Left cardiac atrium (tissue), 4 donors: ENCODE data around the gene PCSK4. TPM values are rescaled to one million over a fixed set of nuclear protein-coding genes. Genes with fewer than 3 reads are reported as not detected.
"Not testable (repeated sequence)": the region's sequence is repeated elsewhere in the genome, so short reads cannot be mapped to it uniquely, and the experiment has no call there.

ENCODE experiments used
- ATAC-seq, 2 donors: fragments of 200-7000 bp; cut with Tn5 transposase; one replicate each; pipeline ENCODE4 v1.9.1; 2020; ENCODE audit warnings: mild to moderate bottlenecking in 2 of 2, moderate library complexity in 2 of 2
- DNase-seq: peaks from one replicate; pipeline ENCODE4 v3.0.0-alpha.2; 2020
- intact Hi-C, 2 donors: fragments of 100-400 bp; cut with DNase I; formaldehyde crosslinking; loops; one replicate each; pipeline versions ENCODE4 v1.14.1 to v1.15.1; 2022 to 2023
- total RNA-seq, 2 donors: library from RNA; stranded (reverse); fragmentation: NEBNext Ultra II Directional; extraction: Animal tissue kit (Norgen Biotek cat#: 25700); gene quantifications; one replicate each; pipeline ENCODE4 v1.2.1, GENCODE V29; 2021
- donor health status: DM: no; HTN: yes; CAD: no.
- donor health status: DM: no; HTN: yes; CAD: no; lungs with severe emphysema.
- donor health status: DM: yes; HTN: yes; CAD: no.
- donor health status: Dilated cardiomyopathy.

Gene PCSK4
- total RNA-seq, 2 donors from 2014 or later: 0.89 to 1.6 TPM

DNA sequence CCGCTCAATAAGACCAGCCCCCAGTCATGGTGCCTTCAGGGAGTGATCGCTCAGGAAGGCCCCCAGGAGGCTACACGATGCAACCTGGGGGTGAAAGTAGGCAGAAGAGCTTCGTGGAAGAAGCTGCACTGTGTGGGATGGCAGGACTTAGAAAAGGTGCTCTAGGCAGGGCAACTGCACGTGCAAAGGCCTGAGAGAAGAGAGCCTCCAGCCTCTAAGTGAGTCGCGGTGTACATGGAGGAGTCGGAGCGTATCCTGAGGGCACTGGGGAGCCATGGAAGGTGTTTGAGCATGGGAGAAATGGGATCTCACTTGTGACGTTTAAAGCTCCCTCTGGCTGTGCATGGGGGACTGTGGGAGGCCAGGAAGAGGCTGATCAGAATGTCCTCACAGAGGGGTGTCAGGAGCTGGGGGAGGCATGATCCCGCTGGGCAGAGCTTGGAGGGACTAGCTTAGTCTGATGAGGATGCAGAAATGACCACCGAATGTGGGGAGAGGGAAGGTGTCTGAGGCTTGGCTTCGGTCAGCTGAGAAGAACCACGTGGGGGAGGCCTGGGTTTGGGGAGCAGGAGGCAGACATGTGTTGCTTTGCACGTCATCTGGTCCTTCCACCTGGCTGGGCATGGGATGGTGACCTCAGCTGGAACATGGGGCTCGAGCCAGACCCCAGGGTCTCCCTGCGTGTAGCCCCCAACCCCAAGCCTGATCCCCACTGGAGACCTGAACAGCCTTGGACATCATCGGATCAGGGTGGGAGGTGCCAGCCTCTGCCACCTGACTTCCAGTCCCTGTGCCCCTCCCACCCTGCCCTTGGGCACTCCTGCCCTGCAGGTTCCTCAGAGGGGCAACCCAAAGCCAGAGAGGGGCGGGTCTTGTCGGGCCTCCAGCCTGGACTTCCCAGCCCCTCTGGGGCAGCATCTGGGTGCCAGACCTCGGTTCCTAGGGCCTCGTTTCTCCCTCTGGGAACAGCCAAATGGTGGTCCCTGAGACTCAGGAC lies 39.1 kb downstream of the PCSK4 start:
- intact Hi-C loops: loop anchor here in 1 of 2 donors (10.0 kb wide), 1 partner anchor 166 kb away; the partner anchor contains the start of gene EFNA2
- DNase-seq: no peak

DNA sequence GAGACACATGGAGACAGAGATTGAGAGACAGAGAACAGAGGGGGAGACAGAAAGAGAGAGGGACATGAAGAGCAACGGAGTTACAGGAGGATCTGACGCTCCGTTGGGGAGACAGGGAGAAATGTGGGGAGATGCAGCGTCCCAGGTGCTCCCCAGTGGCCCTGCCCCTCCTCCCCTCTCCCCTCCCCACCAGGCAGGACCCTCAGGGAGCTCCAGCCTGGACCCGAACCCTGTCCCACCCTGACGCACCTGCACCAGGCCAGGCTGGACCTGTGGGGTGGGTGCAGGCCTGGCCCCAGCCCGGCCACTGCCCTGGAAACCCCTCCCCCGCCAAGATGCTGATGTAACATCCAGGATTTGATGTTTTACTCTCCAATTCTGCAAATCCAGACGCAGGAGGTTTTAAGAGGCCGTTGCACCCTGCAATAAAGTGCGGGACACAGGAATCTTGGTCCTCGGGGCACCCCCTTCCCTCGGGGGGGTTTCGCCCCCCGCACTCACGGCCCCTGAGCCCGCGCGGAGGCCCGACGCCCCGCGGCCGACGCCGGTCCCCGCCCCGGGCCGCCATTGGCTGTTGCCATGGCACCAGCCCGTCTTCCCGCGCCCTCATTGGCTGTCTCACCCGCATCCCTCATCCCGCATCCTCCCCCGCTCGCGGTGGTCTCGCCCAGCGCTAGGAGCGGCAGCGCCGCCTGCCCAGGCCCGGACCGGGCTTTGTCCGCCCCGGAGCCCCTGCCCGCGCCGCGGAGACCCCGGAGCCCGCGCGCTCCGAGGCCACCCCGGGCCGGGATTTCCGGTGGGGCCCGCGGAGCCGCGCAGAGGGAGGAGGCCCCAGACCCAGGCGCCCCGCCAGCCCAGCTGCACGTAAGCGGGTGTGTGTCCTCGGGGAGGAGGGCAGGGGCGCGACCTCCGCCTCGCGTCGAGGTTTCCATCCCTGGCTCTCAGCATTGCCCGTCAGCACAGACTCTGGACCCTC lies 40.4 kb downstream of the PCSK4 start, which contains the start of gene APC2:
TSS of gene APC2 (plus strand) at position 655 of the 976 bp plus-strand sequence. CDS start 2,881 bp downstream, outside the sequence.
- no peak for DNase-seq
- intact Hi-C loops: loop anchor here in 1 of 2 donors (10.0 kb wide), 1 partner anchor 165 kb away; the partner anchor contains the start of gene EFNA2
- no peak for ATAC-seq

More for the DNA sequence above, 39.1 kb downstream of the PCSK4 start:
- no peak for ATAC-seq

DNA sequence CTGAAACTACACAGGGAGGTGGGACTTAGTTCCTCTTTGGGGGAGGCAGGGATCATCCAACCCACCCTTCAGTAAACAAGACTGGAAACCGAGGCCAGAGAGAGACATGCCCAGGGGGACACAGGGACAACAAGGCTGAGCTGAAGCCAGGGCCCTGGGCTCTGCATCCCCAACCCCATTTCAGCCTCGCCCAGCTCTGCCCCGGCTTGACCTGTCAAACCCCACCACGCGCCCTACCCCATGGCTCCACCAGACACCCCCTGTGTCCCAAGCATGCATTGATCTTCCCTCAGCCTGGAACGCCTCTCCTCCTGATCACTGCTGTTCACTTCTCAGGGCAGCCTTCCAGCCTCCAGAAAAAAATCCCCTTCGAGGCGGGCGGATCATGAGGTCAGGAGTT lies 42.2 kb downstream of the PCSK4 start:
- intact Hi-C loops: no loop called here
- ATAC-seq (no peak), DNase-seq (no peak)

DNA sequence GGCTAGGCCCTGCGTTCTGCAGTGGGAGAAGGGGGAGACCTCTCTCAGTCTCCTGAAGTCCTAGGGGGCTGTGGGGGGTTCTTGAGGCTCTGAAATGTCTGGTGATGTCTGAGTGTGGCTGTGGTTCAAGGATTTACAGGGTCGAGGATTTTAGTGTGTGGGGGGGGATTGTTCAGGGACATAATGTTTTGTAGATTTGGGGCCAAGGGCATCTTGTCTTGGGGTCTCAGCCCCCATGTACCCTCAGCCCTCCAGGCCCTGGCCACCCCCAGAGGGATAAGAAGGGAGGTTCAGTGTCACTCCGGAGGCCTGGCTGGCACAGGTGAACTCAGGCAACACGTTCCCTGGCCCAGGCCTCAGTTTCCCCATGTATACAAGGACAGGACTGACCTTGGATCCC lies 42.6 kb downstream of the PCSK4 start:
- intact Hi-C loops: no loop called here
- ATAC-seq: no peak
- no peak for DNase-seq

DNA sequence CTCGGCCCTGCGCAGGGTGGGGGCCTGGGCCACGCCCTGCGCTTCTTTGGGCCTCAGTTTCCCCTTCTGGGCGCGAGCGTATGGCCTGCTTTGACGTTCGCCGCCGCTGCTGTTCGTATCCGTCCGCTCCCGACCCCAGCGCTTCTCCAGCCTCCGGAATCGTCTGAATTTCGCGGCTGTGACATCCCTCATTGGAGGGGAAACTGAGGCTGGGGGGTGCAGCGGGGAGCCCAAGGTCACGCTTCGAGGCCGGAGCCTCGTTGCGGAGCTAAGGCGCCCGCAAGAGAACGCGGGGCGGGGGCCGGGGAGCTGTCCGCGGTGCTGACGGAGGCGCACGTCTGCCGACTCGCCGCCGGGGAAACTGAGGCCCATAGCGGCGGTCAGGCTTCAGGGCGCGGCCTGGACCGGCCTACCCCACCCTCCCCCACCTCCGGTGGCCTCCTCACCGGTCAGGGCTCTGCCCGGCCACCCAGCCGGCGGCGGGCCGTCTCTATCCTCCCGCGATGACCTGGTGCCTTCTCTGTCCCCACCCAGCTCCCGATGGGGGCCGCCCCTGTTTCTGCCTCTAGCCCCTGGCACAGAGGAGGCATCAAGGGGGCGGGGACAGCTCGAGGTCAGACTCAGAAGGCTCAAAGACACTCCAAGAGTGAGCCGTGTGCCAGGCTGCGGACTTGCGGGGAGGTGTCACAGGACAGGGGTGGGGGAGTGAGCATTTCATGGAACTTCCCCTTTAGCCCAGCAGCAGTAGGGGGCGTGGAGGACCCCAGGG lies 43.3 kb downstream of the PCSK4 start:
- DNase-seq (no peak), ATAC-seq (no peak)
- intact Hi-C loops: no loop called here

DNA sequence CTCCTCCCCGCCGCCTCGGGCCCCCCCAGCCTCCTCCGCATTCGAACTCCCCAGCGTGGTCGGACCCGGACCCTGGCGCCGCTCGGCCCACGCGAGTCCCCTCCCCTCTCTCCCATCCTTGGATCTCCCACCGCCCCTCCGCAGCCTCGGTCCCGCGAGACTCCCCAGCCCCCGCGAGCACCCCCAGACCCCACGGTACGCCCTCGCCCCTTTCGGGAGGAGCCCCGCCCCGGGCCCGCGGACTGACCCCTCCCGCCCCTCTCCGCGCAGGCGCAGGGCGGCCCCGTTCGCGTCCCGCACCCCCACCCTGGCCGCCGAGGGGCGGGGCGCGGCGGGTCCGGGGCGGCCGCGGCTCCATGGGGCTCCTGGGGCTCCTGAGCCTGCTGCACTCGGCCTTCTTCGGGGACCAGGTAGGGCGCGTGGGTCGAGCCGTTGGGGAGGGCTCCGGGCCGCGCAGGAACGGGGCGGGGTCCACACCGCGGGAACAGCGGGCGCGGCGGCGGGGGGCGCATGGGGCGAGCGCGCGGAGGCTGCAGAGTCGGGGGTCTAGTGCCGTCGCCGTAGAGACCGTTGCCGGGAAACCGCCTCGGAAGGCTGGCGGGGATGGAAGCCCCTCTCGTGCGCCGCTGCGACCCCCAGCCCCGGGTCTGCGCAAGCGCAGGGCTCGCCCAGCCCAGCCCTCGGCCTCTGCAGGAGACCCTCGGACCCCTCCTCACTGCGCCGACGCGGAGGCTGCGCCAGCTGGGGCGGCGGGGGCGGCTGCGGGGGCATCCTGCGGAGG lies 44.0 kb downstream of the PCSK4 start:
- intact Hi-C loops: no loop called here
- ATAC-seq: peak; percentile 38 to 56
- no peak for DNase-seq

DNA sequence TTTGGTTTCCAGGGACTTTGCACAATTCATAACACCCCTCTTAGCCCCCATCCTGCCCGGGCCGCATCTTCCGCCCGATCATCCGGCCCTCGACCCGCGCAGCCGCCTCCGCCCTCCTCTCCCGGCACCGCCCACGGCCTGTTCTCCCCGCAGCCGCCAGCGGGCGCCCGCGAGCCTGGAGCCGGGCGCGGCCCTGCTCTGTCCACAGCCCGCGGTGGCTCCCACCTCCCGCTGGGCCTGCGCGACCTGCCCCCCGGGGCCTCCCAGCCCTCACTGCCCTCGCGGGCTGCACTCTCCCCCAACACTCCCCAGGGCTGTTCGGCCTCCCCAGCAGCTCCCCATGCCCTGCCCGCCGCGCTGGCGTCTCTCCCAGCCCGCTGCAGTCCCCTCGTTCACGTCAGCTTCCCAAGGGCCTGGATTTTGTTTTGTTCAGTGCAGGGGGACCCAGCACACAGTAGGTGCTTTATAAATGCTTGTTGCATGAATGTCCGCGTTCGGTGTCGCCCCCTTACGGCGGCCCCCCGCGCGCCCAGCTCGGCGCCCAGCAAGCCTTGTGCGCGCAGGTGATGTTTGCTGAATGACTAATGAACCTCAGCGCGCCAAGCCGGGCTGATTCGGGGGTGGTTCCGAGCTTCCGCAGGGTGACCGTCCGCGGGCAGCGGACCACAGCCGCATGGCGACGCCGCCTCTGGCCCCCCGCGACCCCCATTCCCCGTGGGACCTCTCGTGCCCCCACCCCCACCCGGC lies 44.8 kb downstream of the PCSK4 start:
- DNase-seq: peak; percentile 76
- intact Hi-C loops: no loop called here
- peak; percentile 90 to 92 for ATAC-seq

DNA sequence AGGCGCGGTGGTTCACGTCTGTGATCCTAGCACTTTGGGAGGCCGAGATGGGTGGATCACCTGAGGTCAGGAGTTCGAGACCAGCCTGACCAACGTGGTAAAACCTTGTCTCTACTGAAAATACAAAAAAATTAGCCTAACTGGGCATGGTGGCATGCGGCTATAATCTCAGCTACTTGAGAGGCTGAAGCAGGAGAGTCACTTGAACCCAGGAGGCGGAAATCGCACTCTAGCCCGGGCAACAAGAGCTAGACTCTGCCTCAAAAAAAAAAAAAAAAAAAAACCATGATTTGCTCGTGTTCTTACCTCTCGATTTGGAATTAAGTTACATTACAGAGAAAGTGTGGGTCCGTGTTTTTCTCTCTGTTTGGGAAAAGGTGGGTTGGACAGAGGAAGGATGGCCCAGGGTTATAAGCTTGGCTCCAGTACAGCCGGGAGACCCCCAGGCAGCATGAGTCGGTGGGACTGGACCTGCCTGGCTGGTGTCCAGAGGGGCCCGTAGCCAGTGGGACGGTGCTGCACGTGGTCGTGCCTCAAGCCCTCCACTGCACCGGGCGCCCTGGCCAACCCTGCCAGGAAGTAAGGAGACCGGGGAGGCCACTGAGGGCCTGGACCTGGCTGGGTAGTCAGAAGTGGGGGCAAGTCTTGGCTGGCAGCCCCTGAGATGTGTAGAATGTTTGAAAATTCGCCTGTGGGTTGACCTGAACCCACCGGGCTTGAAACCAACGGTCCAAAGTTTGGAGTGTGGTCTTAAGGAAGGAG lies 48.3 kb downstream of the PCSK4 start:
- intact Hi-C loops: no loop called here
- DNase-seq (no peak), ATAC-seq (no peak)

DNA sequence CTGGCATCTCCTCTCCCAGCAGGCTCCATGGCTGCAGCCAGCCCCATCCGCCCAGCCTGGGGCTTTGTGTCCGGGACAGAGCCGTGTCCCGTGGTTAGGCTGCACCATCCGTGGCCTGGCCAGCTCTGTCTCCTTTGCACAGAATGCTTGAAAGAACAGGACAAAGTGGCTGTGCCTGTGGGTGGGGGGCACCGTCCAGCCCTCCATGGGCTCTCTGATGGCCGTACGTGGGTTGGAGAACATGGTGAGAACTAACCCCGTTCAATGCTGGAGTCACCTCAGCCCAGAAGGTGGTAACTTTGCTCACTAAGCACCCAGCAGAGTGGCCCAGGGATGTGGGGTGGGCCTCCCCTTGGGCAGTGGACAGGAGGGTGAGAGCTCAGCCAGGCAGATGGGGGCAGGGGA lies 49.1 kb downstream of the PCSK4 start:
- intact Hi-C loops: no loop called here
- no peak for DNase-seq
- ATAC-seq: no peak

DNA sequence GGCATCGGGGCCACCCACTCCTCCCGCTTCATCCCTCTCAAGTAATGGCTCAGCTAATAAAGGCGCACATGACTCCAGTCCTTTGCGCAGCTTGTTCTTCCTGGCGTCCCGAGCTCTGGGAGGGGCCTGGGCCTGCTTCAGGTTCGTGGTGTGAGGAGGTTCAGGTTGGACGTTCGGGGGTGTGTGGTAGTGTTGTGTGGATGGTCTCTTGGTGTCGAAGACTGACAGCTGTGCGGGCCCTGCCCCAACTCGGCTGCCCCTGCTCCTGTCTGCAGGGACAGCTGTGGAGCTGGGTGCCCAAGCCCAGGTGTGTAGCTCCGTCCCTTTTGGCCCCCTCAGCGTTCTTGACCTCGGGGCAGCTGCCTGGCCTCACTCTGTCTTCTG lies 49.7 kb downstream of the PCSK4 start:
- intact Hi-C loops: no loop called here
- DNase-seq (no peak), ATAC-seq (no peak)

DNA sequence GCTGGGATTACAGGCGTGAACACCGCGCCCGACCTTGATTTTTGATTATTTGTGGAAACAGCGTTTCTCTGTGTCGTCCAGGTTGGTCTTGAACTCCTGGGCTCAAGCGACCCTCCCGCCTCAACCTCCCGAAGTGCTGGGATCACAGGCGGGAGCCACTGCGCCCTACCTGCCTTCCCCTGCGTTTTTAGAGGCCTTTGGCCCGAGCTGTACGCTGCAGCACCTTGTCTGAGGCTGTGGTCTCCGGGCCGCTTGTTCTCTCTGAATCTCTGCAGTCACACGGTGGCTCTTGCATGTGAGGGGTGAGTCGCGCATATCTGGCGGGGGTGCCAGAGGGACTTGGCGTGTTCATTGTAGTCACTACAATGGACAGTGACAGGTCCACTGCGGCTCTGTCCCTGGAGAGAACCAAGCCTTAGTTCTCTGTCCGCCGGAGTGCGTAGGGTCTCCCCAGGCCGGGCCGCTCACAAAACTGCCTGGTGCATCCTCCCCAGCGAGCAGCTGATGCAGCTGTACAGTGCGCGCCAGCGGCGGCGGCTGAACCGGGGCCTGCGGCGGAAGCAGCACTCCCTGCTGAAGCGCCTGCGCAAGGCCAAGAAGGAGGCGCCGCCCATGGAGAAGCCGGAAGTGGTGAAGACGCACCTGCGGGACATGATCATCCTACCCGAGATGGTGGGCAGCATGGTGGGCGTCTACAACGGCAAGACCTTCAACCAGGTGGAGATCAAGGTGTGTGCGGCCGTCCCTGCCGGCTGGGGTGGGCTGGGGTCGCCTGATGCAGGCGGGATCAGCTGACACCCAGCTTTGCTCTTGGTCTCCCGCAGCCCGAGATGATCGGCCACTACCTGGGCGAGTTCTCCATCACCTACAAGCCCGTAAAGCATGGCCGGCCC lies 50.4 kb downstream of the PCSK4 start:
- ATAC-seq, DNase-seq, intact Hi-C loops: not testable (repeated sequence)

DNA sequence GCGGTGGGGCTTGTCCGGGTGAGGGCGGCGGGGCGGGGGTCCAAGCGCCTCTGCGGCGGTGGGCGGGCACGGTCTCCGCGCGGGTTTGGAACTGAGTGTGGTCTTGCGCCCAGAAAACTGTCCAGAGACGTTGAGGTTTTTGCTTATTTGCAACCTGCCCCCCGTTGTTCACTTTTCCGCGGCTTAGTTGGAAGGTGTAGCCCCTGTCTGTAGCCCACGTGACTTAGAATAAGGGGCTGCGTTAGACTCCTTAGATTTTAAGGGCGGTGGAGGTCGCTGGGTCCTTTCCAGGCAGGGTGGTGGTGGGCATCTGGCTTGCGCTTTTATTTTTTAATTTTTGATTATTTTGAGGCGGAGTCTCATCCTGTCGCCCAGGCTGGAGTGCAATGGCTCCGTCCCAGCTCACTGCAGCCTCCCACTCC lies 51.2 kb downstream of the PCSK4 start:
- no peak for ATAC-seq
- no peak for DNase-seq
- intact Hi-C loops: no loop called here

DNA sequence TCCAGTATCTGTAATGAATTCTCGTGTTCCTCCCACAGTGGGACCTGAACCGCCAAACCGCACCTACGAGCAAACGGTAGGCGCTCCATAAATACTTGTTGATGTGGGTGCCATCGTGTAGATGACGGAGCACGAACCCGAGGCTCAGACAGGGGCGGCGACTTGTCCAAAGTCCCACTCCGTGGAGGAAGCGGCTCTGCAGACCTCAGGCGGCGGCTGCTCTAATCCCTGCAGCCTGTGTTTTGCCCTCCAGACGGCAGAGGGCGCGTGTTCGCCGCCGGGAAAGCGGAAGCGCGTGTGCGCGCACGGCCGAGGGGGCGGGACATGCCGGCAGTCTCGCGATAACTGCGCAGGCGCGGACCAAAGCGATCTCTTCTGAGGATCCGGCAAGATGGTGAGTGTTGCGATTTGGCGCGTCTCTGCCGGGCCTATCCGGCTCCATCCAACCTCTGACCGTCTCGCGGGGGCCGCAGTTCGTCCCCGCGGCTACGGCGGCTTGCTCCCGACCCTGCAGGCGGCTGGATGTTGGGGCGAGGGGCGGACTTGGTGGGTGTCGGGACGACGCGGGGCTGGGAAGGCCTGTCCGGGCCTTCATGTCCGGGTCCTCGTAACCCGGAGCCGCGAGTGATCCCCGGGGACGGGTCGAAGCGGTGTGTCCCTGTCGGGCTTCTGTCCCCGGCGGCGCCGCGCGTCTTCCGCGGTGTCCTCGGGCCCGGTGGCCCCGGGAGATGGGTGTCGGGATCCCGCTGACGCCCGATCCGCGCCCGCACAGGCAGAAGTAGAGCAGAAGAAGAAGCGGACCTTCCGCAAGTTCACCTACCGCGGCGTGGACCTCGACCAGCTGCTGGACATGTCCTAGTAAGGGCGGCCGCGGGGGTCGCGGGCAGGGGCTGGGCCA lies 51.9 kb downstream of the PCSK4 start, which contains the start of gene RPS15:
TSS of gene RPS15 (plus strand) at position 362 of the 898 bp plus-strand sequence. CDS start at position 392, 30 bp downstream.
- ATAC-seq (peak; percentile 88 to 95), DNase-seq (peak; percentile 96)
- intact Hi-C loops: no loop called here

DNA sequence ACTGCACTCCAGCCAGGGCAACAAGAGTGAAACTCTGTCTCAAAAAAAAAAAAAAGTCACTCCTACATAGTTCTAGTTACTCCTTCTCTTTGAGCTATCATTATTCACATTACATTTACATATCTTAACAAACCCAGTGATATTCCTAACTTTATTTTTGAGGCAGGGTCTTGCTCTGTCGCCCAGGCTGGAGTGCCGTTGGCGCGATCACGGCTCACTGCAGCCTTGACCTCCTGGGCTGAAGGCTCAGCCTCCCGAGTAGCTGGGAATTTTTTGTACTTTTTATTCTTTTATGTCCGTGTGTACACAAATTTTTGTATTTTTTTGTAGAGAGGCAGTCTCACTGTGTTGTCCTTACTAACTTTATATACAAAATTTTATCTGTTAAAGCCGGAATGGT lies 52.5 kb downstream of the PCSK4 start:
- ATAC-seq (no peak), DNase-seq (no peak)
- intact Hi-C loops: no loop called here
